ENCODE data around the gene MPEG1.

DNA sequence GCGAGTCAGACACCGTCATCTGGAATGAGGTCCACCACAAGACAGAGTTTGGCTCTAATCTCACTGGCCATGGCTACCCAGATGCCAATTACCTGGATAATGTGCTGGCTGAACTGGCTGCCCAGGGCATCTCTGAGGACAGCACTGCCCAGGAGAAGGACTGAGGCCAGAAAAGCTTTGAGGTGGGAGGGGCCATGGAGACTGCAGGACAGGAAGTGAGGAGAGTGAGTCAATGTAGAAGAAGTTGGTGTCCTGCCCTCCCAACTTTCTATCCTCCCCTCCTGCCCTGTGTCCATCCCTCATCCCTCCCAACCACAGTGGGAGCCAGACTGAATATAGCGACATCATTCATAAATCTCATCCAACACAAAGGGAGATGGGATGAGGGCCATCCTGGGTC, 8.0 kb downstream of the MPEG1 start:
- TF ChIP-seq, protein P1, sequence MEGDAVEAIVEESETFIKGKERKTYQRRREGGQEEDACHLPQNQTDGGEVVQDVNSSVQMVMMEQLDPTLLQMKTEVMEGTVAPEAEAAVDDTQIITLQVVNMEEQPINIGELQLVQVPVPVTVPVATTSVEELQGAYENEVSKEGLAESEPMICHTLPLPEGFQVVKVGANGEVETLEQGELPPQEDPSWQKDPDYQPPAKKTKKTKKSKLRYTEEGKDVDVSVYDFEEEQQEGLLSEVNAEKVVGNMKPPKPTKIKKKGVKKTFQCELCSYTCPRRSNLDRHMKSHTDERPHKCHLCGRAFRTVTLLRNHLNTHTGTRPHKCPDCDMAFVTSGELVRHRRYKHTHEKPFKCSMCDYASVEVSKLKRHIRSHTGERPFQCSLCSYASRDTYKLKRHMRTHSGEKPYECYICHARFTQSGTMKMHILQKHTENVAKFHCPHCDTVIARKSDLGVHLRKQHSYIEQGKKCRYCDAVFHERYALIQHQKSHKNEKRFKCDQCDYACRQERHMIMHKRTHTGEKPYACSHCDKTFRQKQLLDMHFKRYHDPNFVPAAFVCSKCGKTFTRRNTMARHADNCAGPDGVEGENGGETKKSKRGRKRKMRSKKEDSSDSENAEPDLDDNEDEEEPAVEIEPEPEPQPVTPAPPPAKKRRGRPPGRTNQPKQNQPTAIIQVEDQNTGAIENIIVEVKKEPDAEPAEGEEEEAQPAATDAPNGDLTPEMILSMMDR (IDR thresholded peaks at IDR 0.05; ENCODE audit: low read depth, low read length), result no peak
- no peak for TF ChIP-seq EZH2phosphoT487 (IDR thresholded peaks at IDR 0.05; ENCODE audit: low read depth)
